Spinal cord (tissue), 10 donors: ENCODE data around the gene FETUB. TPM values are rescaled to one million over a fixed set of nuclear protein-coding genes. Genes with fewer than 3 reads are reported as not detected.
"Not testable (repeated sequence)": the region's sequence is repeated elsewhere in the genome, so short reads cannot be mapped to it uniquely, and the experiment has no call there.

Experiments used
- DNase-seq, 6 donors: peaks; one replicate each; pipeline versions ENCODE4 v3.0.0 to v3.0.0-alpha.2; 2013 to 2015; ENCODE audit warnings: low spot score in 6 of 6, low read depth in 4 of 6
- H3K27ac ChIP-seq: one replicate; pipeline ENCODE4 v1.5.1; 2013; ENCODE audit warnings: low read depth, low read length, control low read depth
- H3K27me3 ChIP-seq: one replicate; pipeline ENCODE4 v1.6.1; 2013; ENCODE audit warnings: low read length; ENCODE audit not compliant: control insufficient read depth, insufficient read depth
- H3K36me3 ChIP-seq: one replicate; pipeline ENCODE4 v1.6.1; 2013; ENCODE audit warnings: low read length; ENCODE audit not compliant: control insufficient read depth, insufficient read depth
- H3K4me1 ChIP-seq: one replicate; pipeline ENCODE4 v1.6.1; 2013; ENCODE audit warnings: low read length; ENCODE audit not compliant: control insufficient read depth, insufficient read depth
- H3K4me3 ChIP-seq: one replicate; pipeline ENCODE4 v1.5.1; 2013; ENCODE audit warnings: low read depth, low read length, control low read depth
- H3K9me3 ChIP-seq: one replicate; pipeline ENCODE4 v1.6.1; 2013; ENCODE audit warnings: low read length; ENCODE audit not compliant: control insufficient read depth, insufficient read depth
- WGBS: methylation state at CpG from one replicate; pipeline ENCODE4 v1.1.5; 2013; ENCODE audit warnings: missing lambda C conversion rate; ENCODE audit not compliant: insufficient coverage; 5-methylcytosine and 5-hydroxymethylcytosine counted together
- polyA plus RNA-seq, 2 donors: library from polyadenylated mRNA; unstranded; fragments of 120-200 nt; gene quantifications; one replicate each; pipeline ENCODE4 v1.2.1, GENCODE V29; 2013; ENCODE audit not compliant: insufficient read length in 2 of 2
- total RNA-seq, 2 donors: library from RNA; depleted of rRNA in 1 of 2; stranded (reverse); fragments of 120-200 nt in 1 of 2; fragments of >200 nt in 1 of 2; gene quantifications; one replicate each; pipeline versions ENCODE4 v1.2.3 to v1.2.4, GENCODE V29; 2013 to 2014
- donor health status: healthy.

FETUB gene
- total and polyA plus RNA-seq, 4 donors: 0.11 TPM; not detected in 3

DNA sequence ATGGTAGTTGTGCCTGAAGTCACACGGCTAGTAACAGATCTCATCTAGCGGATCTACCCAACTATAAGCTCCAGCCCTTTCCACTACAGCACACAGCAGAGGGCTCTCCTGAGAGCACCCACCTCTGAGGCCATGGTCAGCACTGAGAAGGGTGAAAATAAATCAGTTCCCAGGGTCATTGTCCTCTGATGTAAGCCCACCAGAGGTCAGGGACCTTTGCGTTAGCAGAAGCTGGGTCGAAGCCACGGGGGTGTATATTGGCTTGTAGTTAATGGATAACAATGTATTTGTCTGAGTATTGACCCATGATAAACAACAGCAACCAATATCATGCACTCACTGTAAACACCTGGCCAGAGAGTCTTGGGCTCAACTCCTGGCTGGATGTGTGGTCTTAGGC is 6.0 kb upstream of the FETUB start:
- H3K4me3 ChIP-seq, H3K9me3 ChIP-seq, H3K36me3 ChIP-seq, H3K27ac ChIP-seq, H3K27me3 ChIP-seq, DNase-seq, H3K4me1 ChIP-seq: not testable (repeated sequence)
- WGBS: no CpG with 5 or more reads among the region's 5 CpGs

DNA sequence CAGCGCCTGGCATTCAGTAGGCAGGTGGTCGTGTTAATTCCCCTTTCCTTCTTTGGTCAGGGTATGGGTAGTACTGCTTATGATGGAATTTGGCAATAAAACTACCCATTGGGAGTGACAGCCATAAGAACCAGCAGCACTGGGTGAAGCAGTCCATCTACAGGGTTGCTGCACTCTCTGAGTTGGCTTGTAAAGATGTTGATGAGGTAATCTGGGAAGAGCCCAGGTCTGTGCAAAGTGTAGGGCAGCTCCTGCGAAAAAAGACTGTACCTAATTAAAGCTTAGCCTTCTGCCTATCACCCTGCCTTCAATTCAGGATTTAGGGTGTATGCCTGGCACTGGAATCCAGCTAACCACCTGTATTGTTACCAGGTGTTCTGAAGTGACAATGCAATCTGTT is 4.7 kb upstream of the FETUB start:
- Histone ChIP-seq H3K27me3 (peaks cover 2% of the 10 kb centered on the region), H3K9me3 (no peaks in the 10 kb centered on the region), H3K4me3 (no peak overlapping the region), H3K27ac (no peak overlapping the region), H3K36me3 (no peaks in the 10 kb centered on the region), H3K4me1 (peaks cover 4% of the 10 kb centered on the region)
- WGBS: 91% methylated on average over 2 of the region's 3 CpGs
- DNase-seq: no peak

DNA sequence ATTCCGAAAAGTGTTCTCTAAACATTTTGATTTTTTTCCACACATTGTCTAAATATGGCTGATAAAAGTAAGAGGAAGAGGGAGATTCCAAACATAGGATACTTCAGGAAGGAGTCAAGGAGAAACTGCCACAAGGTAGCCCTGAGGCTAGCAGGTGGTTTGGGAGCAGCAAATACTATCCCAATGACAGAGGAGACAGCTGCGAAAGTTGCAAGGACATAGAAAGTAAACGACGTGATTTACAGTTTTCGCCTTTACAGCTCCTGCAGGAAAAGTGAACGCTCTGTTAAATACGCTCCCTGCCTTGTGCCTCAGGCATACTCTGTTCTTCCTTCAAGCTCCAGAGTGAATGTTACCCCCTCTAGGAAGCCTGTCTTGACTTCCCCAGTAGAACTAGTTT is 3.7 kb upstream of the FETUB start:
- peaks cover 2% of the 10 kb centered on the region for H3K27me3 ChIP-seq
- WGBS: 74% methylated on average over 6 of the region's 7 CpGs

DNA sequence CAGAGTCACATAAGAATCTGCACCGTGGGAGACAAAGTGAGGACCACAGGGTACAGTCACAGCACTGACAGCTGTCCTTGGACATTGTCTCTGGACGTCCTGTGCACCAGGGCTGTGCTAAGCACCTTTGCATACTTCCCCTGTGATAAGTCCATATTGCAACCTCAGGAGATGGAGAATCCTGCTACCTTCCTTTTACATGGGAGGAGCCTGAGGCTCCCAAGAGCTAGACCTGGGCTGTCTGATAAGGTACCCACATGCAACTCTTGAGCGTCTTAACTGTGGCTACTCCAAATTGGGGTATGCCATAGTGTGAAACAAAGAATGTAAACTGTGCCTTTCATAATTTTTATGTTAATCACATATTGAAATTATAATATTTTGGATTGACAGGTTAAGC is 2.5 kb upstream of the FETUB start:
- H3K27me3 ChIP-seq: peaks cover 2% of the 10 kb centered on the region
- 56% methylated on average over 2 of the region's 3 CpGs for WGBS

More for the DNA sequence above, 3.7 kb upstream of the FETUB start:
- H3K4me1 ChIP-seq: peaks cover 4% of the 10 kb centered on the region
- H3K4me3 ChIP-seq: no peak overlapping the region
- no peak for DNase-seq
- no peaks in the 10 kb centered on the region for H3K9me3 ChIP-seq
- no peak overlapping the region for H3K27ac ChIP-seq
- no peaks in the 10 kb centered on the region for H3K36me3 ChIP-seq

DNA sequence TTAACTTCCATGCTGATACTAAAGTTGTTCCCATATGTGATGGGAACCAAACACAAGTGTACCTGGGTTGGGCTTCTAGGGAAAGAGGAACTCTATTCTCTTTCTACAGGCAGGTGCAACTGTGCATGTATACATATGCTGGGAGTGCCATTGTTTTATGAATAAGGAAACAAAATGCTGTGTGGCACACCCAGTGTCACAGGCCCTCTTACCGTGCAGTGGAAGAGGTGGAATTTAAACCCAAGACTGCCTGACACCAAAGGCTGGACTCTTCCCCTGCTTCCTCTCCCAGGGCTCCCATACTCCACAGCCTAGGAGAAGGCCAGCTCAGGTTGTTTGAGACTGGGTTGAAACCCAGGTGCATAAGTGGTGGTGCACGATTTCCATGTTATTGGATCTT is 1.9 kb upstream of the FETUB start:
- 100% methylated on average over 1 of the region's 2 CpGs for WGBS
- Histone ChIP-seq H3K36me3 (no peaks in the 10 kb centered on the region), H3K4me3 (no peak overlapping the region), H3K9me3 (no peaks in the 10 kb centered on the region), H3K27me3 (peaks cover 2% of the 10 kb centered on the region), H3K27ac (no peak overlapping the region), H3K4me1 (peaks cover 4% of the 10 kb centered on the region)
- no peak for DNase-seq

More for the DNA sequence above, 2.5 kb upstream of the FETUB start:
- Histone ChIP-seq H3K4me1 (peaks cover 4% of the 10 kb centered on the region), H3K4me3 (no peak overlapping the region), H3K9me3 (no peaks in the 10 kb centered on the region), H3K27ac (no peak overlapping the region), H3K36me3 (no peaks in the 10 kb centered on the region)
- no peak for DNase-seq

DNA sequence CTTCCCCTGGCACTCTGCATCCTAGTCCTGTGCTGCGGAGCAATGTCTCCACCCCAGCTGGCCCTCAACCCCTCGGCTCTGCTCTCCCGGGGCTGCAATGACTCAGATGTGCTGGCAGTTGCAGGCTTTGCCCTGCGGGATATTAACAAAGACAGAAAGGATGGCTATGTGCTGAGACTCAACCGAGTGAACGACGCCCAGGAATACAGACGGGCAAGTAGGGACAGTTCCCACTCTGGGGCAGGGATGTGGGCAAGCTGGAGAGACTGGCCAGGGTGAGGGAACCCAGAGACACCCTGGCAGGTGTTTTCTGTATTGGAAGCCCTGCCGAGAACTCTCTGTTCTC is 247 bp downstream of the FETUB start:
- no peak overlapping the region for H3K27ac ChIP-seq
- 34% methylated on average over 9 of the region's 9 CpGs for WGBS
- no peak for DNase-seq

DNA sequence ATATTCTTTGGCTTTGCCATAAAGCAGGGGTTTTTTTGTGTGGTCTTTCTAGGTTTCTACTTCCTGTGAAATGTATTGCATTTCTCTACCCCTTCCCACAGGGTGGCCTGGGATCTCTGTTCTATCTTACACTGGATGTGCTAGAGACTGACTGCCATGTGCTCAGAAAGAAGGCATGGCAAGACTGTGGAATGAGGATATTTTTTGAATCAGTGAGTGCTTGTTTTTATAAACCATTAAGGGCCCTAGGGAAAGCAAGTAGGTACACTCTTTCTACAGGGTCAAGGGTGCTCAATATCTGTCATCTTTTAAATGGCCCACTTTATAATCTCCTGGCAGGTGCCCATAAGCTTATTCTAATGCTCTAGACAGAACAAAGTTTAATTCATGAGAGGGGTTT is 730 bp downstream of the FETUB start:
- no peak for DNase-seq
- Histone ChIP-seq H3K27me3 (peaks cover 2% of the 10 kb centered on the region), H3K9me3 (no peaks in the 10 kb centered on the region), H3K4me3 (no peak overlapping the region), H3K36me3 (no peaks in the 10 kb centered on the region), H3K4me1 (peaks cover 4% of the 10 kb centered on the region), H3K27ac (no peak overlapping the region)

More for the DNA sequence above, 247 bp downstream of the FETUB start:
- Histone ChIP-seq H3K9me3 (no peaks in the 10 kb centered on the region), H3K27me3 (peaks cover 2% of the 10 kb centered on the region), H3K4me3 (no peak overlapping the region), H3K36me3 (no peaks in the 10 kb centered on the region), H3K4me1 (peaks cover 4% of the 10 kb centered on the region)

DNA sequence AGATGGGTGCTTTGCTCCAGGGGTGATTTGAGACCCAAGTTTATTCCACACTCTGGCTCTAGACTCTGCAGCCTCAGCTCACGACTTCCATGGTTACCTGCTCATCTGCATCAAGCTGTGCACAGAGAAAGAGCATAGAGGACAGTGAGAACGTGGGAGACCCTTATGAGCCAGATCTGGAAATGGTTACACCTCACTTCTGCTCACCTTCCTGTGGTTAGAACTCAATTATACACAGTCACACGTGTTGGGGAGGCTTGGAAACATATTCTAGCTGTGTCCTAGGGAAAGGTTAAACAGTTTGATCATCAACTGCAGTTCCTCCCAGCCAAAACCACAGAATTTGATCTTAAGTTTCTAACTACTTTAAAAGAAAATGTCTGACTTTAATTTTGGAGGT is 1.8 kb downstream of the FETUB start:
- Histone ChIP-seq H3K36me3 (no peaks in the 10 kb centered on the region), H3K4me1 (peaks cover 4% of the 10 kb centered on the region), H3K27ac (no peak overlapping the region), H3K27me3 (peaks cover 2% of the 10 kb centered on the region), H3K4me3 (no peak overlapping the region), H3K9me3 (no peaks in the 10 kb centered on the region)
- WGBS: 80% methylated on average over 1 of the region's 3 CpGs
- no peak for DNase-seq

DNA sequence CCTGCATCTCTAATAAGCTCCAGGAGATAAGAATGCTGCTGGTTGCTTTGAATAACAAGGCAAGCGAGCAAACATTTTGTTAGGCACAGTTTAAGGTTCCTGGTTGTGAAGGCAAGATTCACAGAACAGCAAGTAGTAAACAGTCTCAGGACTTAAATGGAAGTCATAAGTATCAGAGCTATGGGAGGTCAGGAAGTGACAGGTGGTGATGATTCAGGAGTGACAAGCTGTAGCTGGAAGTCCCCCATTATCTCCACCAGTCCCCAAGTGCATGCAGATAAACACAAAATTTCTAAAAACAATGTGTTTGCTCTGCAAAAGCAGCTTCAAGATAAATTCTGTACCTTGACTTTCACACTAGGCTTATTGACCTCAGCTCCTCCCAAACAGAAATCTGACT is 3.3 kb downstream of the FETUB start:
- H3K27ac ChIP-seq: no peak overlapping the region
- 60% methylated on average over 1 of the region's 1 CpG for WGBS
- no peak for DNase-seq
- H3K4me1 ChIP-seq: peaks cover 4% of the 10 kb centered on the region
- peaks cover 2% of the 10 kb centered on the region for H3K27me3 ChIP-seq
- H3K36me3 ChIP-seq: no peaks in the 10 kb centered on the region
- no peaks in the 10 kb centered on the region for H3K9me3 ChIP-seq
- H3K4me3 ChIP-seq: no peak overlapping the region

DNA sequence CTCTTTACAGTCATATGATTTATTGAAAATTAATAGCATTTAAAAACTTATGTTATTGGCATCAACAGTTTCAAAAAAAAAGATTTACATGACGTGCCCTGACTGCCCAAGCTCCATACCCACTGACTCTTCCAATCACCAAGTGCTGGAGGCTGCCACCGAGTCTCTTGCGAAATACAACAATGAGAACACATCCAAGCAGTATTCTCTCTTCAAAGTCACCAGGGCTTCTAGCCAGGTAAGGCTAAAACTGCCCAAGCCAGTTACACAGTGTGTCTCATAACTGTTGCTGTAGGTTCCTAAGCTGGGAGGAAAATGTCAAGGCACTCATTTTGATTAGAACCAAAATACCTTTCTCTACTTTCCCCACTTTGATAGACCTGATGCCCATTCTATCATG is 4.5 kb downstream of the FETUB start:
- 90% methylated on average over 3 of the region's 3 CpGs for WGBS
- no peak overlapping the region for H3K4me3 ChIP-seq
- DNase-seq: no peak
- H3K27ac ChIP-seq: no peak overlapping the region
- no peaks in the 10 kb centered on the region for H3K27me3 ChIP-seq
- no peaks in the 10 kb centered on the region for H3K36me3 ChIP-seq
- H3K9me3 ChIP-seq: no peaks in the 10 kb centered on the region
- H3K4me1 ChIP-seq: peaks cover 4% of the 10 kb centered on the region
